Measurements from ENCODE around the gene VILL. TPM values are rescaled to one million over a fixed set of nuclear protein-coding genes. Genes with fewer than 3 reads are reported as not detected.
"Not testable (repeated sequence)": the region's sequence is repeated elsewhere in the genome, so short reads cannot be mapped to it uniquely, and the experiment has no call there.

VILL gene
- total and polyA plus RNA-seq, 10 donors: 14.4 to 23.4 (median 17.3) TPM

DNA sequence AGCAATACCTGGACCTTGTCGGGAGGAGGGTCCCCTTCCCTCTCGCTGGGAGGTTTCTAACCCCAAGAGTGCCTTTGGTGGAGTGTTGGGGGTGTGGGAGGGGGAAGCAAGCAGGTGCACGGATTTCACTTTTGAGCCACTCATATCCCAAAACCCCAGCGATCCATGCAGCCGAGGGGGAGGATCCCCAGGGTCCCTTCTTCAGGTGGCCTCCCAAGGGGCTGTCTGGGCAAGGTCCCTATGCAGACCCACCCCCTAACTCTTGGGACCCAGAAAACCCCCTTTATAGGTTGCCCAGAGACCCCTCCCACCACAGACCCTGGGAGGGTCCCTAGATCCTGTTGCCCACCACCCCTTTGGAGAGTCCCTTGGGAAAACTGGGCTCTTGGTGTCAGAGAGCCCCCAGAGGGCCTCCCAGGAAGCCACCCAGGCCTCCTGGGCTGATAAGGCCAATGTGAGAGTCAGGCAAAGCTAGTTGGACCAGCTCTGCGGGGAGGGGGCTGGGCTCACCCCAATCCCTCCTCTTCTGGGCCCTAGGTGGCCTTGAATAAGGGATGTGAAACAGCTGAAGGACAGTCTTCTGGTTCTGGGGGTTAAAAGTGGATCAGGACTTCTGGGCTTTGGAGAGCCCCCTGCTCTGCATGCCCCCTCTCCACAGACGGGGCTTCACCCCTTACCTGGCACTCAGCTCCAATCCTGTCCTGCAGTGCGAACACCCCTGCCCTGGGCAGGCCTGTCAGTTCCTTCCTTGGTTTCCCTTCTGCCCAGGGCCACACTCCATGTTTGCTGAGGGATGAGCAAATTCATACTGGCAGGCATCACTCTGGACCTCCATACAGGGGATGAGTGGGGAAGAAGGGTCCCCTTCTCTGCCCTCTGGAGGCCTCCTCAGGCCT is 39.8 kb downstream of the VILL start:
- H3K4me1 ChIP-seq: peaks cover 5 to 48% (median 37%) of the 10 kb centered on the region in 6 donors
- intact Hi-C loops (cut with DNase I; ENCODE audit: low total_unique reads): no loop called here
- H3K36me3 ChIP-seq: no peaks in the 10 kb centered on the region
- TF ChIP-seq, protein P1, sequence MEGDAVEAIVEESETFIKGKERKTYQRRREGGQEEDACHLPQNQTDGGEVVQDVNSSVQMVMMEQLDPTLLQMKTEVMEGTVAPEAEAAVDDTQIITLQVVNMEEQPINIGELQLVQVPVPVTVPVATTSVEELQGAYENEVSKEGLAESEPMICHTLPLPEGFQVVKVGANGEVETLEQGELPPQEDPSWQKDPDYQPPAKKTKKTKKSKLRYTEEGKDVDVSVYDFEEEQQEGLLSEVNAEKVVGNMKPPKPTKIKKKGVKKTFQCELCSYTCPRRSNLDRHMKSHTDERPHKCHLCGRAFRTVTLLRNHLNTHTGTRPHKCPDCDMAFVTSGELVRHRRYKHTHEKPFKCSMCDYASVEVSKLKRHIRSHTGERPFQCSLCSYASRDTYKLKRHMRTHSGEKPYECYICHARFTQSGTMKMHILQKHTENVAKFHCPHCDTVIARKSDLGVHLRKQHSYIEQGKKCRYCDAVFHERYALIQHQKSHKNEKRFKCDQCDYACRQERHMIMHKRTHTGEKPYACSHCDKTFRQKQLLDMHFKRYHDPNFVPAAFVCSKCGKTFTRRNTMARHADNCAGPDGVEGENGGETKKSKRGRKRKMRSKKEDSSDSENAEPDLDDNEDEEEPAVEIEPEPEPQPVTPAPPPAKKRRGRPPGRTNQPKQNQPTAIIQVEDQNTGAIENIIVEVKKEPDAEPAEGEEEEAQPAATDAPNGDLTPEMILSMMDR (IDR thresholded peaks at IDR 0.05 in 8 of 11, conservative IDR thresholded peaks at IDR 0.05 in 3 of 11): no peak
- TF ChIP-seq POLR2A (IDR thresholded peaks at IDR 0.05) (no peak), POLR2AphosphoS5 (IDR thresholded peaks at IDR 0.05) (no peak)
- peak overlapping the region; percentile 42 to 81 (median 60) for H3K4me3 ChIP-seq
- peaks cover 0 to 49% (median 20%) of the 10 kb centered on the region in 7 donors for H3K27me3 ChIP-seq (replicated peaks in 1 of 7)
- WGBS, 5 donors: 33 to 54% (median 45%) methylated on average over 5 to 8 of the region's 8 CpGs
- H3K9me3 ChIP-seq: no peaks in the 10 kb centered on the region
- no peak for DNase-seq
- peak overlapping the region; percentile 54 to 82 (median 78) for H3K27ac ChIP-seq

- peak; percentile 28 to 54 (median 45) for TF ChIP-seq POLR2AphosphoS5 (IDR thresholded peaks at IDR 0.05)
- TF ChIP-seq, protein P1 (IDR thresholded peaks at IDR 0.05 in 8 of 11, conservative IDR thresholded peaks at IDR 0.05 in 3 of 11): no peak
- H3K27ac ChIP-seq: peak overlapping the region in 5 of 8 donors; percentile 69 to 82 (median 78)
- H3K27me3 ChIP-seq (replicated peaks in 1 of 7): peaks cover 0 to 49% (median 20%) of the 10 kb centered on the region in 7 donors
- no peak overlapping the region for H3K4me3 ChIP-seq
- DNase-seq: no peak
- H3K36me3 ChIP-seq: no peaks in the 10 kb centered on the region
- 42 to 63% (median 51%) methylated on average over 8 to 9 of the region's 9 CpGs for WGBS, 5 donors
- intact Hi-C loops (cut with DNase I; ENCODE audit: low total_unique reads): no loop called here
- peaks cover 5 to 39% (median 29%) of the 10 kb centered on the region in 6 donors for H3K4me1 ChIP-seq
- H3K9me3 ChIP-seq: no peaks in the 10 kb centered on the region
Measured at GRCh38 chr3:38031022-38031994, 40.7 kb downstream of the VILL start.

GRCh38 chr3:38032328-38032865 is 41.8 kb downstream of the VILL start:
- H3K36me3 ChIP-seq: no peaks in the 10 kb centered on the region
- H3K4me3 ChIP-seq: no peak overlapping the region
- H3K27me3 ChIP-seq (replicated peaks in 1 of 7): peaks cover 0 to 49% (median 20%) of the 10 kb centered on the region in 7 donors
- no peak for DNase-seq
- H3K9me3 ChIP-seq: no peaks in the 10 kb centered on the region
- TF ChIP-seq, protein P1 (IDR thresholded peaks at IDR 0.05 in 8 of 11, conservative IDR thresholded peaks at IDR 0.05 in 3 of 11): no peak
- no peak for TF ChIP-seq POLR2A (IDR thresholded peaks at IDR 0.05)
- TF ChIP-seq POLR2AphosphoS5 (IDR thresholded peaks at IDR 0.05): no peak
- 90 to 97% (median 95%) methylated on average over 1 of the region's 1 CpG for WGBS, 5 donors
- peaks cover 5 to 37% (median 29%) of the 10 kb centered on the region in 6 donors for H3K4me1 ChIP-seq
- no peak overlapping the region for H3K27ac ChIP-seq
- intact Hi-C loops (cut with DNase I; ENCODE audit: low total_unique reads): no loop called here

DNA sequence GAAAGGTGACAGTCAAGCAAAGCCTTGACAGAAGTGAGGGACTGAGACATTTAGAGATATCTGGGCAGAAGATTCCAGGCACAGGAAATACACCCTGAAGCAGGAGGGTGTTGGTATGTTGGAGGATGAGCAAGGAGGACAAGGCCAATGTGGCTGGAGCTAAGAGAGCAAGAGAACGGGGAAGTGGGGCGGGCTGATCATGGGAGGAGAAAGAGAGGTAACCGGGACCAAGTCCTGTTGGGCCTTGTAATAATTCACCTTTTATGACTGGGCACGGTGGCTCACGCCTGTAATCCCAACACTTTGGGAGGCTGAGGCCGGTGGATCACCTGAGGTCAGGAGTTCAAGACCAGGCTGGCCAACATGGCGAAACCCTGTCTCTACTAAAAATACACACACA is 43.0 kb downstream of the VILL start:
- intact Hi-C loops (cut with DNase I; ENCODE audit: low total_unique reads): not testable (repeated sequence)

GRCh38 chr3:38034335-38034734 is 43.7 kb downstream of the VILL start:
- 86 to 95% (median 90%) methylated on average over 9 of the region's 9 CpGs for WGBS, 5 donors
- H3K4me3 ChIP-seq; H3K36me3 ChIP-seq; intact Hi-C loops (cut with DNase I; ENCODE audit: low total_unique reads); H3K9me3 ChIP-seq; DNase-seq; H3K27ac ChIP-seq: not testable (repeated sequence)
- Histone ChIP-seq H3K4me1 (peaks cover 3 to 35% (median 30%) of the 10 kb centered on the region in 6 donors), H3K27me3 (replicated peaks in 1 of 7) (peaks cover 0 to 36% (median 13%) of the 10 kb centered on the region in 7 donors)

More for the DNA sequence above, 43.0 kb downstream of the VILL start:
- not testable (repeated sequence) for DNase-seq, H3K4me3 ChIP-seq, H3K9me3 ChIP-seq, H3K36me3 ChIP-seq, H3K27ac ChIP-seq
- 84 to 100% (median 89%) methylated on average over 6 to 7 of the region's 7 CpGs for WGBS, 5 donors
- Histone ChIP-seq H3K27me3 (replicated peaks in 1 of 7) (peaks cover 0 to 43% (median 20%) of the 10 kb centered on the region in 7 donors), H3K4me1 (peaks cover 5 to 35% (median 30%) of the 10 kb centered on the region in 6 donors)
